PFSK-1 (cell line): ENCODE data around the gene METTL24.

ENCODE experiments used
- FOXP2 ChIP-seq: optimal IDR thresholded peaks from 2 replicates; pipeline ENCODE3; 2011; ENCODE audit warnings: borderline replicate concordance, control low read depth, inconsistent platforms; ENCODE audit not compliant: insufficient read depth; ENCODE audit errors: extremely low read length, extremely low read depth
- POLR2AphosphoS5 ChIP-seq: IDR thresholded peaks from 2 replicates; pipeline ENCODE4 v1.6.1; 2012; ENCODE audit warnings: low read depth, mild to moderate bottlenecking, control low read depth, low read length, moderate library complexity
- REST ChIP-seq, 2 experiments: IDR thresholded peaks; 2 replicates each; pipeline versions ENCODE4 v1.6.1 to v1.8.0; 2011 to 2012; ENCODE audit warnings: low read depth in 2 of 2, low read length in 2 of 2, control low read depth in 1 of 2, inconsistent platforms in 1 of 2, mild to moderate bottlenecking in 1 of 2, moderate library complexity in 1 of 2; ENCODE audit not compliant: insufficient read depth in 1 of 2
- SIN3A ChIP-seq: IDR thresholded peaks from 2 replicates; pipeline ENCODE4 v1.6.1; 2012; ENCODE audit warnings: mild to moderate bottlenecking, low read length, moderate library complexity, borderline replicate concordance; ENCODE audit not compliant: insufficient read depth
- TAF1 ChIP-seq: IDR thresholded peaks from 2 replicates; pipeline ENCODE4 v1.6.1; 2012; ENCODE audit warnings: low read length, control low read depth, borderline replicate concordance; ENCODE audit not compliant: insufficient read depth

Gene METTL24

GRCh38 chr6:110341067-110341466 is 17.1 kb downstream of the METTL24 start:
- TF ChIP-seq FOXP2 = no peak
- TF ChIP-seq TAF1 = no peak
- TF ChIP-seq POLR2AphosphoS5 = no peak
- TF ChIP-seq SIN3A = no peak
- TF ChIP-seq REST (IDR thresholded peaks at IDR 0.05; ENCODE audit: insufficient read depth in 1 of 2, low read depth in 2 of 2, low read length in 2 of 2) = no peak

GRCh38 chr6:110340392-110340965 is 17.7 kb downstream of the METTL24 start:
- no peak for TF ChIP-seq REST (IDR thresholded peaks at IDR 0.05; ENCODE audit: insufficient read depth in 1 of 2, low read depth in 2 of 2, low read length in 2 of 2)
- TF ChIP-seq SIN3A = no peak
- no peak for TF ChIP-seq TAF1
- no peak for TF ChIP-seq POLR2AphosphoS5
- no peak for TF ChIP-seq FOXP2

- no peak for TF ChIP-seq POLR2AphosphoS5
- no peak for TF ChIP-seq FOXP2
- no peak for TF ChIP-seq SIN3A
- TF ChIP-seq REST (IDR thresholded peaks at IDR 0.05; ENCODE audit: insufficient read depth in 1 of 2, low read depth in 2 of 2, low read length in 2 of 2) = no peak
- TF ChIP-seq TAF1 = no peak
These were observed 19.2 kb downstream of the METTL24 start for GRCh38 chr6:110338820-110339470.

- TF ChIP-seq SIN3A (no peak), FOXP2 (no peak), POLR2AphosphoS5 (no peak)
These were observed 20.7 kb downstream of the METTL24 start for GRCh38 chr6:110337486-110337885.

- TF ChIP-seq TAF1 (no peak), FOXP2 (no peak)
These were observed 23.5 kb downstream of the METTL24 start for GRCh38 chr6:110334423-110335180.

- TF ChIP-seq TAF1 (no peak), POLR2AphosphoS5 (no peak), FOXP2 (no peak), REST (IDR thresholded peaks at IDR 0.05; ENCODE audit: insufficient read depth in 1 of 2, low read depth in 2 of 2, low read length in 2 of 2) (no peak), SIN3A (no peak)
These were observed 25.9 kb downstream of the METTL24 start for GRCh38 chr6:110332281-110332680.
